ENCODE measurements around the gene CREB3L1.
"Not testable (repeated sequence)": the region's sequence is repeated elsewhere in the genome, so short reads cannot be mapped to it uniquely, and the experiment has no call there.

CREB3L1 gene

DNA sequence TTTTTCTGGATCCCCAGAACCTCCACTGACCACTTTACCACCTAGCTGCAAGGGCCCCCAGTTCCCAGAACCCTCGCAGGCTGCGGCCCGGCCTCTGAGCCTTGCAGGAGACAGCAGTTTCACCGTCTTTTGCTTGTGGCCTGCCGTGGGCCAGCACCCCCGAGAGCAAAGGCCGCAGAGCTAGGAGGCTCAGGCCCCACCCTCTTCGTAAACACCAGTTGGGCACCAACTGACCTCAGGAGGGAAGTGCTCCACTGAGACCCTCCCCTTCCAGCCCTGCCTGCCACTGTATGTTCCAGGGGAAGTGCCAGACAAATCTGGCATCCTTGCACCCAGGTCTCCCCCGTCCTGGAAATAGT, 23.4 kb upstream of the CREB3L1 start:
- Histone ChIP-seq H3K79me2 (ENCODE audit: insufficient read depth, low read depth) (no peaks in the 10 kb centered on the region), H2AFZ (ENCODE audit: low read depth) (no peak overlapping the region), H3K4me3 (IDR thresholded peaks at IDR 0.05; ENCODE audit: insufficient read depth, low read depth, low read length) (no peak overlapping the region), H3K27me3 (ENCODE audit: insufficient read depth, low read depth) (no peaks in the 10 kb centered on the region), H3K4me2 (no peak overlapping the region), H3K4me1 (ENCODE audit: low read depth, poor library complexity, severe bottlenecking) (no peaks in the 10 kb centered on the region), H3K9ac (no peak overlapping the region), H4K20me1 (ENCODE audit: insufficient read depth) (no peaks in the 10 kb centered on the region), H3K36me3 (ENCODE audit: insufficient read depth) (no peaks in the 10 kb centered on the region), H3K27ac (no peak overlapping the region)
- TF ChIP-seq, protein P1, sequence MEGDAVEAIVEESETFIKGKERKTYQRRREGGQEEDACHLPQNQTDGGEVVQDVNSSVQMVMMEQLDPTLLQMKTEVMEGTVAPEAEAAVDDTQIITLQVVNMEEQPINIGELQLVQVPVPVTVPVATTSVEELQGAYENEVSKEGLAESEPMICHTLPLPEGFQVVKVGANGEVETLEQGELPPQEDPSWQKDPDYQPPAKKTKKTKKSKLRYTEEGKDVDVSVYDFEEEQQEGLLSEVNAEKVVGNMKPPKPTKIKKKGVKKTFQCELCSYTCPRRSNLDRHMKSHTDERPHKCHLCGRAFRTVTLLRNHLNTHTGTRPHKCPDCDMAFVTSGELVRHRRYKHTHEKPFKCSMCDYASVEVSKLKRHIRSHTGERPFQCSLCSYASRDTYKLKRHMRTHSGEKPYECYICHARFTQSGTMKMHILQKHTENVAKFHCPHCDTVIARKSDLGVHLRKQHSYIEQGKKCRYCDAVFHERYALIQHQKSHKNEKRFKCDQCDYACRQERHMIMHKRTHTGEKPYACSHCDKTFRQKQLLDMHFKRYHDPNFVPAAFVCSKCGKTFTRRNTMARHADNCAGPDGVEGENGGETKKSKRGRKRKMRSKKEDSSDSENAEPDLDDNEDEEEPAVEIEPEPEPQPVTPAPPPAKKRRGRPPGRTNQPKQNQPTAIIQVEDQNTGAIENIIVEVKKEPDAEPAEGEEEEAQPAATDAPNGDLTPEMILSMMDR (conservative IDR thresholded peaks at IDR 0.05; ENCODE audit: low read depth, low read length), result no peak

DNA sequence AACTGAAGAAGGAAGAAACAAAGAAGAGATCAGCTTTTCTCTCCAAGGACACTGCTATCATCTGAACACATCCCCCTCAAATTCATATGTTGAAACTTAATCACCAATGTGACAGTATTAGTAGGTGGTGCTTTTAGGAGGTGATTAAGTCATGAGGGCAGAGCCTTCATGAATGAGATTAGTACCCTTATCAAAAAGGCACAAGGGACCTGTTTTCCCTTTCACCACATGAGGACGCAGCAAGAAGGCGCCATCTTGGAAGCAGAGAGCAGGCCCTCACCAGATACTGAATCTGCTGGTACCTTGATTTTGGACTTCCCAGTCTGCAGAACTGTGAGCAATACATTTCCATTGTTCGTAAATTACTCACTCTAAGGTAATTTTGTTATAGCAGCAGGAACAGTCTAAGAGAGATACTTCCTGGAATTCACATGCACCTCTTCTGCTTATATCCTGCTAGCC, 20.9 kb upstream of the CREB3L1 start:
- no peak overlapping the region for H3K27ac ChIP-seq
- no peaks in the 10 kb centered on the region for H3K4me1 ChIP-seq (ENCODE audit: low read depth, poor library complexity, severe bottlenecking)
- H3K36me3 ChIP-seq (ENCODE audit: insufficient read depth), result no peaks in the 10 kb centered on the region
- no peaks in the 10 kb centered on the region for H4K20me1 ChIP-seq (ENCODE audit: insufficient read depth)
- no peak overlapping the region for H2AFZ ChIP-seq (ENCODE audit: low read depth)
- no peak overlapping the region for H3K4me3 ChIP-seq (IDR thresholded peaks at IDR 0.05; ENCODE audit: insufficient read depth, low read depth, low read length)
- no peaks in the 10 kb centered on the region for H3K27me3 ChIP-seq (ENCODE audit: insufficient read depth, low read depth)
- TF ChIP-seq, protein P1 (conservative IDR thresholded peaks at IDR 0.05; ENCODE audit: low read depth, low read length), result no peak
- no peaks in the 10 kb centered on the region for H3K79me2 ChIP-seq (ENCODE audit: insufficient read depth, low read depth)
- no peak overlapping the region for H3K4me2 ChIP-seq
- no peak overlapping the region for H3K9ac ChIP-seq

DNA sequence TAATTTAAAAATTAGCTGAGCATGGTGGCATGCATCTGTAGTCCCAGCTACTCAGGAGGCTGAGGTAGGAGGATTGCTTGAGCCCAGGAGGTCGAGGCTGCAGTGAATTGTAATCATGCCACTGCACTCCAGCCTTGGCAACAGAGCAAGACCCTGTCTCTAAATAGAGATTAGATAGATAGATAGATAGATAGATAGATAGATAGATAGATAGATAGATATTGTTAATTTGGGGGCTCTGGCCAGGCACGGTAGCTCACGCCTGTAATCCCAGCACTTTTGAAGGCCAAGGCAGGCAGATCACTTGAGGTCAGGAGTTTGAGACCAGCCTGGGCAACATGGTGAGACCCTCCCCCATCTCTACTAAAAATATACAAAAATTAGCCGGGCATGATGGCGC, 18.1 kb upstream of the CREB3L1 start:
- not testable (repeated sequence) for H2AFZ ChIP-seq (ENCODE audit: low read depth)

DNA sequence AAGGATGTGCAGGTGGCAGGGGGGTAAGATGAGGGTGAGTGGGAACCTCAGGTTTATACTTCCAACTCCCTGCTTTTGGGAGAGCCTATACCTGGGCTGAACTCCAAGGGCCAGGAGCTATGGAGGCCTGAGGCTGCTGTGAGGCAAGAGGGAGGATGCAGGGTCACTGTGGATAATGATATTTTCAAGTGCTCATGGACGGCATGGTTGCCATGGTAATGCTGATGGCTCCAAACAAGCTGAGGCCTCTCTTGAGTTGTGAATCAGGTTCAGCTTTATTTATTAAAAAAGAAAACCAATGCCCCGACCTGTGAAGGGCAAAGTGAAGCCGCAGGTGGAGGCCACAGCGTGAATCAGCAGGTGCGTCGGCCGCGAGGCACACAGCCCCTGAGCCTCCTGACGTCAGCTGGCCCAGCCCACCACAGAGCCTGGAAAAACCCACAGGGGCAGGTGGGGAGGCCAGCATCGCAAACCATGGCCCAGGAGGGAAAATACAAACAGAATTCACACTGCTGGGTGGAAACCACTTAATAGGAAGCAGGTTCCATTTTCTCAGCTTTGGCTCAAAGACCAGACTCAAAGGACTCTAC, 17.4 kb upstream of the CREB3L1 start:
- H3K9ac ChIP-seq, result no peak overlapping the region

More for the DNA sequence above, 18.1 kb upstream of the CREB3L1 start:
- H3K4me1 ChIP-seq (ENCODE audit: low read depth, poor library complexity, severe bottlenecking); H3K27ac ChIP-seq; H3K27me3 ChIP-seq (ENCODE audit: insufficient read depth, low read depth); H3K4me3 ChIP-seq (IDR thresholded peaks at IDR 0.05; ENCODE audit: insufficient read depth, low read depth, low read length); H3K4me2 ChIP-seq; H3K36me3 ChIP-seq (ENCODE audit: insufficient read depth); H3K9ac ChIP-seq; H4K20me1 ChIP-seq (ENCODE audit: insufficient read depth); H3K79me2 ChIP-seq (ENCODE audit: insufficient read depth, low read depth): not testable (repeated sequence)

DNA sequence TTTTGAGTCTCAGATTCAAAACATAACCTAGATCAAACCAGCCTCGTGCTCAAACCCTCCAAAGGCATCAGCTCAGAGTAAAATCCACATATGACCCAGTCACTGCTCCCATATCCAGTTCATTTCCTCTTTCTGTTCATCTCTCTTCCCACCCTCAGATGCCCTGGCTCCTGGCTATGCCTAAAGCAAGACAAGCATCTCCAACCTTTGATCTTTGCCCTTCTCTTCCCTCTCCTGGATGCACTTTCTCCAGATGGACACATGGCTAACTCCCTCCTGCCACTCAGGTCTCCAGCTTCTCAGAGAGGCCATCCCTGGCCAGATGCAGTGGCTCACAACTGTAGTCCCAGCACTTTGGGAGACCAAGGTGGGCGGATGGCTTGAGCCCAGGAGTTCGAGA, 14.3 kb upstream of the CREB3L1 start:
- TF ChIP-seq, protein P1 (conservative IDR thresholded peaks at IDR 0.05; ENCODE audit: low read depth, low read length), result no peak
- H3K27me3 ChIP-seq (ENCODE audit: insufficient read depth, low read depth), result no peaks in the 10 kb centered on the region
- H4K20me1 ChIP-seq (ENCODE audit: insufficient read depth), result no peaks in the 10 kb centered on the region
- H2AFZ ChIP-seq (ENCODE audit: low read depth), result no peak overlapping the region
- H3K4me1 ChIP-seq (ENCODE audit: low read depth, poor library complexity, severe bottlenecking), result no peaks in the 10 kb centered on the region
- no peaks in the 10 kb centered on the region for H3K79me2 ChIP-seq (ENCODE audit: insufficient read depth, low read depth)
- H3K4me2 ChIP-seq, result no peak overlapping the region
- H3K4me3 ChIP-seq (IDR thresholded peaks at IDR 0.05; ENCODE audit: insufficient read depth, low read depth, low read length), result no peak overlapping the region
- no peak overlapping the region for H3K27ac ChIP-seq
- H3K9ac ChIP-seq, result no peak overlapping the region
- no peaks in the 10 kb centered on the region for H3K36me3 ChIP-seq (ENCODE audit: insufficient read depth)

More for the DNA sequence above, 17.4 kb upstream of the CREB3L1 start:
- no peaks in the 10 kb centered on the region for H3K4me1 ChIP-seq (ENCODE audit: low read depth, poor library complexity, severe bottlenecking)
- H3K27me3 ChIP-seq (ENCODE audit: insufficient read depth, low read depth), result no peaks in the 10 kb centered on the region
- no peak overlapping the region for H3K4me3 ChIP-seq (IDR thresholded peaks at IDR 0.05; ENCODE audit: insufficient read depth, low read depth, low read length)
- no peak overlapping the region for H3K27ac ChIP-seq
- no peak overlapping the region for H2AFZ ChIP-seq (ENCODE audit: low read depth)
- no peaks in the 10 kb centered on the region for H3K36me3 ChIP-seq (ENCODE audit: insufficient read depth)
- TF ChIP-seq, protein P1 (conservative IDR thresholded peaks at IDR 0.05; ENCODE audit: low read depth, low read length), result no peak
- no peak overlapping the region for H3K4me2 ChIP-seq
- H4K20me1 ChIP-seq (ENCODE audit: insufficient read depth), result no peaks in the 10 kb centered on the region
- H3K79me2 ChIP-seq (ENCODE audit: insufficient read depth, low read depth), result no peaks in the 10 kb centered on the region

Data from KMS-11 (cell line).